Measurements from ENCODE around the gene ZAP70. TPM values are rescaled to one million over a fixed set of nuclear protein-coding genes. Genes with fewer than 3 reads are reported as not detected.

Gene ZAP70
- total RNA-seq, 1 donor: under 0.01 TPM

- no peak for DNase-seq (ENCODE audit: insufficient read length, low spot score, missing footprints)
- H3K4me2 ChIP-seq (ENCODE audit: insufficient read depth, low read length): no peak overlapping the region
- H3K36me3 ChIP-seq (ENCODE audit: insufficient read depth, low read length): peaks cover 17% of the 10 kb centered on the region
- H3K27me3 ChIP-seq (ENCODE audit: insufficient read depth, low read length): no peaks in the 10 kb centered on the region
- no peak overlapping the region for H3K4me3 ChIP-seq (ENCODE audit: insufficient read depth, low read length)
- H4K20me1 ChIP-seq (ENCODE audit: insufficient read depth, low read length): peaks cover 3% of the 10 kb centered on the region
- H3K9me3 ChIP-seq (ENCODE audit: low read depth, low read length): no peaks in the 10 kb centered on the region
- no peak overlapping the region for H2AFZ ChIP-seq (ENCODE audit: low read length)
- H3K4me1 ChIP-seq (ENCODE audit: insufficient read depth, low read length): peaks cover 13% of the 10 kb centered on the region
- TF ChIP-seq CTCF (IDR thresholded peaks at IDR 0.05; ENCODE audit: extremely low read depth, low read depth, low read length): no peak
- H3K27ac ChIP-seq (ENCODE audit: low read depth, low read length): no peak overlapping the region
- no peaks in the 10 kb centered on the region for H3K79me2 ChIP-seq (ENCODE audit: insufficient read depth, low read length)
These were observed 41.4 kb downstream of the ZAP70 start for GRCh38 chr2:97754690-97755346.

DNA sequence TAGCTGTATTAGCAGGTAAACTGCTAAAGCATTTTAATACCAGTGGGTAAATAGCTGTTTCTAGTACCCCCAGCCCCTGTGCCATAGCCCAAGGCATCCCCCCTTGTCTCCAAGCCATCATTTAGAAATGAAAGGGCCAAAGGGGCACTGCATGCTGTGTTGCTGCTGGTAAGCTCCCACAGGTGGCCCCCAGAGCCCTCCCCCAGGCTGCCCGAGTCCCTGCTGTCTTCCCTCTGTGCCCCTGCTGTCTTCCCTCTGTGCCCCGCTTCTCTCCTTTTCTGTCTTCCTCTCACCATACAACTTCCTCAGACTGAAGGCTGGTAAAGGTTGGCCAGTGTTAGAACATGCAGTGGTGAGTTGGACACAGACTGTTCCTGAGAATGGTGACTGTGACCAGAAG, 42.1 kb downstream of the ZAP70 start:
- Histone ChIP-seq H3K36me3 (ENCODE audit: insufficient read depth, low read length) (peaks cover 23% of the 10 kb centered on the region), H3K79me2 (ENCODE audit: insufficient read depth, low read length) (no peaks in the 10 kb centered on the region), H2AFZ (ENCODE audit: low read length) (no peak overlapping the region), H4K20me1 (ENCODE audit: insufficient read depth, low read length) (peaks cover 3% of the 10 kb centered on the region), H3K9me3 (ENCODE audit: low read depth, low read length) (no peaks in the 10 kb centered on the region), H3K4me1 (ENCODE audit: insufficient read depth, low read length) (peaks cover 13% of the 10 kb centered on the region), H3K4me2 (ENCODE audit: insufficient read depth, low read length) (no peak overlapping the region), H3K27me3 (ENCODE audit: insufficient read depth, low read length) (no peaks in the 10 kb centered on the region), H3K4me3 (ENCODE audit: insufficient read depth, low read length) (no peak overlapping the region), H3K27ac (ENCODE audit: low read depth, low read length) (no peak overlapping the region)
- no peak for TF ChIP-seq CTCF (IDR thresholded peaks at IDR 0.05; ENCODE audit: extremely low read depth, low read depth, low read length)
- no peak for DNase-seq (ENCODE audit: insufficient read length, low spot score, missing footprints)

GRCh38 chr2:97757062-97757461, 43.7 kb downstream of the ZAP70 start:
- Histone ChIP-seq H3K9me3 (ENCODE audit: low read depth, low read length) (no peaks in the 10 kb centered on the region), H2AFZ (ENCODE audit: low read length) (no peak overlapping the region), H3K27me3 (ENCODE audit: insufficient read depth, low read length) (no peaks in the 10 kb centered on the region), H3K27ac (ENCODE audit: low read depth, low read length) (no peak overlapping the region), H3K4me1 (ENCODE audit: insufficient read depth, low read length) (peaks cover 10% of the 10 kb centered on the region), H3K4me3 (ENCODE audit: insufficient read depth, low read length) (no peak overlapping the region), H3K36me3 (ENCODE audit: insufficient read depth, low read length) (peaks cover 39% of the 10 kb centered on the region), H3K4me2 (ENCODE audit: insufficient read depth, low read length) (no peak overlapping the region), H4K20me1 (ENCODE audit: insufficient read depth, low read length) (peaks cover 3% of the 10 kb centered on the region), H3K79me2 (ENCODE audit: insufficient read depth, low read length) (no peaks in the 10 kb centered on the region)
- TF ChIP-seq CTCF (IDR thresholded peaks at IDR 0.05; ENCODE audit: extremely low read depth, low read depth, low read length): no peak
- DNase-seq (ENCODE audit: insufficient read length, low spot score, missing footprints): no peak

DNA sequence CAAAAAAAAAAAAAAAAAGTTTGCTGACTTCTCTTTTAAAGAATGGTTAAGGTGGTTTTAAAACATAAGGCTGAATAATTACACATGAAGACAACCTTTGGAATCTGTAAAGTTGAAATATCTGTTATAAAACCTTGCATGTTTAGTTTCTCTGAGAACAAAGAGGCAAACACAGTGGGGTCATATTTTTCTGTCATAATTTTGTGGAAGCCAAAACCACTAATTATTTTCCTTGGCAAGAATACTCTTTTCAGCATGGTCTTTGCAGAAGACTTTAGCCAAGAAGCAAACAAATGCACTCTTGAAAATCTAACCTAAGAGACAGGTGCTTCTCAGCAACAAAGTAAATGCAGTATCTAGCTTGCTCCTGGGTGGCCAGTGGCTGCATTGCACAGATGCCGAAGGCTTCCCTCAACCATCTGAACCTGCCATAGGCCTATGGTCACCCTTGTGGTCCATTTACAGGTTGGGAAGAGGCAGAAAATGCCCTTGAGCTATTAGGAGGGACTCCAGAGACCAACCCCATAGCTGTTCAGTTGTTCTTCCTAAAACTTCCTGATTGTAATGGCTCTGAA, 44.8 kb downstream of the ZAP70 start:
- no peak overlapping the region for H3K27ac ChIP-seq (ENCODE audit: low read depth, low read length)
- H4K20me1 ChIP-seq (ENCODE audit: insufficient read depth, low read length): peaks cover 3% of the 10 kb centered on the region
- DNase-seq (ENCODE audit: insufficient read length, low spot score, missing footprints): peak; percentile 75
- no peaks in the 10 kb centered on the region for H3K27me3 ChIP-seq (ENCODE audit: insufficient read depth, low read length)
- no peaks in the 10 kb centered on the region for H3K79me2 ChIP-seq (ENCODE audit: insufficient read depth, low read length)
- H2AFZ ChIP-seq (ENCODE audit: low read length): no peak overlapping the region
- peaks cover 3% of the 10 kb centered on the region for H3K4me1 ChIP-seq (ENCODE audit: insufficient read depth, low read length)
- no peak for TF ChIP-seq CTCF (IDR thresholded peaks at IDR 0.05; ENCODE audit: extremely low read depth, low read depth, low read length)
- no peak overlapping the region for H3K4me2 ChIP-seq (ENCODE audit: insufficient read depth, low read length)
- H3K4me3 ChIP-seq (ENCODE audit: insufficient read depth, low read length): no peak overlapping the region
- H3K9me3 ChIP-seq (ENCODE audit: low read depth, low read length): no peaks in the 10 kb centered on the region
- H3K36me3 ChIP-seq (ENCODE audit: insufficient read depth, low read length): peaks cover 40% of the 10 kb centered on the region

Data from osteoblast (primary cell).